ENCODE measurements around the gene SBF2.

SBF2 gene

GRCh38 chr11:9878936-9879335 is 415.1 kb downstream of the SBF2 start:
- DNase-seq: no peak

GRCh38 chr11:9876331-9876730 is 417.7 kb downstream of the SBF2 start:
- DNase-seq: no peak

DNA sequence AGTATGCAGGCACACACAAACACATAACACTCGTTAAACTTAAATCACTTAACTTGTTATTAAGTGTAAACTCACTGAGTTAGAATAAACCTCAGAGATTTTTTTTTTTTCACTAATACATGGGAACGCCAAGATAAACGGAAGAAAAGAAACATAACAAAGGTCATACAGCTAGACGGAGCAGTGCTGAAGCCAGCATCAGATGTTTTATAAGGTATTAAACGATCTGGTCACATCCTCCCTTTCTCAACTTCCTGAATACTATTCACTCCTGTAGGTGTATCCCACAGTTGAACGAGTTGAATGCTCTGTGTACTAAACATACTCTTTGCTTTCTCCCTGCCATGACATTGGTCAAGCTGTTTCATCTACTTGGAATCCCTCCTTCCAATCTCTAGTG is 418.2 kb downstream of the SBF2 start:
- DNase-seq: no peak

DNA sequence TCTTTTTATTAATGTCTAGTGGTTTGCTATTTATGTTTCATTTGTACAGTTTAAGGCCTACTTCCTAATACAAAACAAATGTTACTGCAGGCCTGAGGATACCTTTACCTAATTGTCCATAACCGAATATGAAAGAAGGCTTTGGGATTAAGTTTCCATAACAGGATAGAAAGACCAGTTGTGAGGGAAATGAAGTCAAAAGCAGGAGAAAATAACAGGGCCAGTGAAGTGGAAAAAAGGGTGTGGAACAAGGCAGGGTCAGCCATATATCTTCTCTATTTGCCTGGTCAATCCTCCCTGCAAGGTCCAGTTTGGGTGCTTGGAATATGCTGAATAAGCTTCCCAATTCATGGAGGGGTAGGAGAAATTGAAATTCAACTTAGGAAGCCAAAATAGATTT is 418.6 kb downstream of the SBF2 start:
- DNase-seq: no peak

DNA sequence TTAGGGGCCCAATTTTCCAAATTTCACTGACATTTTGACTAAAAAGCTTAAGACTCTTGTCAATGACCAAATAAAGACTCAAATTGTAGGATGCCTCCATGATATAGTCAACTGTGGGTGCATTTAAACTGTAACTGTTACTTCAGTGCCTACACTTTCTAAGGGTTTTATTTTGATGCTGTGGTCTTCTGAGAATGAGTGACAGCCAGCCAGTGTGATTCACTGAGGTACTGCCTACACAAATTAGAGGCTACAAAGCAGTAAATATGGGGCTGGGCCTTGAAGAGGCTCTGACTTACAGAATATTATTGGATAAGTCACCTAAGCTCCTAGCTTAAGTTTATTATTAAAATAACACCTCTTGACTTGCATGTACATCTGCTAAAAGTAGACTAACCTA is 419.6 kb downstream of the SBF2 start:
- no peak for DNase-seq

- no peak for DNase-seq
Observed at GRCh38 chr11:9868641-9869040, 425.4 kb downstream of the SBF2 start.

DNA sequence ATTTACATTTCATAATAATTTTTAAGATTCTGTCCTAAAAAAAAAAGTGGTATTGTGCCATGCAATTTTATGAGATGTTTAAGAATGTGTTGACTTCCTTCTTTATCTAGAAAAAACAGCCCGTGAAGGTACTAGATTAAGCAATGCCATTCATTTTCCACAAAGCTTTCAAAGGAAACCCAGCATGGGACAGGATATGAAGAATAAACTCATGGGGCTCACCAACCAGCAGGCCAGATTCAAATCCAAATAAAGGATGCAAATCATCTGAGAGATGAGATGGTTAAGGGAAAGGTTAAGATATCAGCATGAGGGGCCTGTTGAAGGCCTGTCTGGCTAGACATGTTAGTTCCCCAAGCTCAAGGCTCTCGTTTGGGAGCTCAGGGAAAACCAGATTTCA is 431.0 kb downstream of the SBF2 start:
- DNase-seq: no peak

DNA sequence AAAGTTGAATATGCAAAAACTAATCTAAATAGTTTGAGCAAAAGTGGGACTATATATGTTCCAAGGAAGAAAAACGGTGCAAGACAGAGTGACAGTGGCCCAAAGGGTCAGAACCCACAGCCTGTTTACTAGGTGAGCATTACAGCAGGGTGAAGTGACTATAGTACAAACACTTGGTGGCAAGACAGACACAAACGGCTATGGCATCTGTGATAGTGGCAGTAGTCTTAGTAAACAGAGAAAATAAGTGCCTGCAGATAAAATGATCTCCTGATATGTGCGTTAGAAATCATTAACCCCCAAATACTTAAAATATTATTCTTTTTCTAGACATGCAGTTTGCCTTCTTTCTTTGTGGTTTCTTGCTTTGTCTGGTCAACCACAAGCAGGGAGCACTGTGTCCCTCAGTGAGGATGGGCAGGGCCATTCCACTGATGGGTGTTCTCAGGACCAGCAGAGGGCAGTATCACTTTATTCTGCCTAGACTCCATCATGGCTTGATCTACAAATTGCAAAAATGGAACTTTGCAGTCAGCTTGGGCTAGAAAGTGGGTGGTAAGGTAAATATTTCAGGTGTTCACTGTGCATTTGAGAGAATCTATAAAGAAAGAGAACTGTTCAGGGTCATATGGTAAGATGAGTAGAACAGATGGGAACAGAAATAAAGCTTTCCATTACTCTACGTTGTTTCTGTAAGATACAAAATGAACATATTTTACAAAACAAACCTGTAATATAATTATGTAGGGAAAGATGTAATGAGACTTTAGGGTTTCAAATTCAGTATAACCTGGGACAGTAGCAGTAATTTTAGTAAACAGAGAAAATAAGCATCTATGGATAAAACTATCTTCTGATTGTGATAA is 431.9 kb downstream of the SBF2 start:
- peak; percentile 8 for DNase-seq

DNA sequence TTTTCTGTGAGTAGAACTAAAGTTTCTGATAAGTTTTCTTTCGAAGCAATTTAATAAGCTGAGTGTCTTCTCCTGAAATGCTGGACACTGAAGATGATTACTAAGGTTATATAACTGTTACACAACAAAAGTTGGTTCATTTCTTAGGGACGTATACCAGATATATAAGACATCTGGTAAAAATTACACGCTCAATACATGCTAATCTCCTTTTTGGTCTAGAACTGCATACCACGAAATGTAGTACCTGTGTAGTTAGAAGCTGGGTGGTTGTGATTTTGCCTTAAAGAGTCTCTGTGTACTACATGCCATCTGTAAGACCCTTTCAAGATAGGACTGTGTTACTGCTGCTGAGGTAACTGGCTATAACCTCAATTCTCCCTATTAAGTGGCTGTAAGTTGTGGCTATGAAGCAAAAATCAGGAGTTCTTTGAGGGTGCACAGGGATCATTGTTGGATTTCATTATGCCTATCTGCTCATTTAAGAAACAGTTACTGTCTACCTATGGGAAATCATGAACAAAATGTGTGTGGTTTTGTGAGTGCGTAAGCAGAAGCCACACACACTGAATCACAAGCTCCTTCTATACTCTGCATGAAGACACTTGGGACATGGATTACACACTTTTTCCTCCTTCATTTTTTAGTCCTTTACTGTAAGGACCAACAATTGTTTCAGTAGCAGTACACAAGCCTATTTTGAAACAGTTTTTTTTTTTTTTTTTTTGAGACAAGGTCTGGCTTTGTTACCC is 434.3 kb downstream of the SBF2 start:
- DNase-seq: no peak

DNA sequence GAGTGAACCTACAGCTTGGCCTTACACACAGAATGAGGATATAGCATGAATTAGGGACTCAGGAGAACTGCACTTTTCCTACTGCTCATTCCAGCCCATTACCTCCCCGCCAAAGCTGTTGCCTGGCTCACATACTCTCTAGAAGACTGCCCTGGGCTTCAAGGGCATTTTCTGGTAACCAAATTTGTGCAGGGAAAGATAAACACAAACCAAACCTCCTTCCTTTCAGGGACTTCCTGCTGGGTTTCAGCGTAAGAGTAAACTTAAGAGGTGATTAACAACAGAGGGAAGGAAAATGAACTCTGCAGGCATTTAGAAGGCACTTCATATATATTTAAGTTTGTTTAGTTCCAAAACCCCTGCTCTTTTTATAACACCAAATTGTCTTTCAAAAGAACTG is 435.2 kb downstream of the SBF2 start:
- DNase-seq: no peak

DNA sequence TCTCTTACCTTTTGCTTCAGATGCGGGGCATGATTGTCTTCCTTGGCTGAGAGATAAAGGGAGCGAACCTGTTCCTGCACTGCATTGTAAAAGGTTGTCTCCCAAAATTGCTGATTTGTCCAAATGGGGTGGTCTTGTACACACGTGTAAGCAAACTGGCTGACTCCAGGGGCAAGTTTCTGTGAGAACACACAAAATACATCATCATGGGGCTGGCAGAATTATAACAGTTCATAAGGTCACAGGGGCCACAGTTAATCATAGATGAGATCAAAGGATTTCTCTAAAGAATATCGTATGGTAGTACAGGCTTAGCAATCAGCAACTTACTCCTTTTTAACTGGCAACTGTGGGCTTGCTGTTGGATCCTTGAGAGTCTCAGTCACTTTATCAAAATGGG is 435.8 kb downstream of the SBF2 start:
- no peak for DNase-seq

- DNase-seq: no peak
Observed at GRCh38 chr11:9855579-9856287, 438.3 kb downstream of the SBF2 start.

DNA sequence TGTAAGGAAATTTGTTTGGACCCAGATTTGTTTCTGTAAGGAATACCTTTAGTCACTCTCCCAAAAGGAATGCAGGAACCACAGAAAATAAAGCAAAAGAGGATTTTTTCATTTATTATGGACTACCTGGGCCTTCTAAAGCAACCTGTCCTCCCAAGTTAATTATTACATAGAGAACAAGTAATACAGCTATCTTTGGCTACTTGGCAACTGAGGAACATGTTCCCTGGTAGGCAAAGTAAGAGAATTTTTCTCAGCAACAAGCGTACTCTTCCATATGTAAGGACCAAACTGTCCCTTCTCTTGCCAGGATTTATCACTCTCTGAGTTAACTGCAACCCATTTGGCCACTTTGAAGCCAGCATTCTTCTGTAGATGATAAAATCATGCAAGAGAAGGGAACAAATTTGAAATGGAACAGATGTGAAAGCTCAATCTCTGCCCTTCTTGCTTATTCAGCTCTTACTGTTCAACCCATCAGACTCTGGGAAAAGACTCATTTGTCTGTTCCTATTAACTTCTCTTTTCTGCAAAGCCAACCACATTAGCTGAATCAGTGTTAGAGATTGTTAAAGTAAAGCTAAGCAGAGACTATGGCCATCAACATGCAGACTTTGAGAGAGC is 440.0 kb downstream of the SBF2 start:
- no peak for DNase-seq

- no peak for DNase-seq
Observed at GRCh38 chr11:9852465-9852864, 441.6 kb downstream of the SBF2 start.

DNA sequence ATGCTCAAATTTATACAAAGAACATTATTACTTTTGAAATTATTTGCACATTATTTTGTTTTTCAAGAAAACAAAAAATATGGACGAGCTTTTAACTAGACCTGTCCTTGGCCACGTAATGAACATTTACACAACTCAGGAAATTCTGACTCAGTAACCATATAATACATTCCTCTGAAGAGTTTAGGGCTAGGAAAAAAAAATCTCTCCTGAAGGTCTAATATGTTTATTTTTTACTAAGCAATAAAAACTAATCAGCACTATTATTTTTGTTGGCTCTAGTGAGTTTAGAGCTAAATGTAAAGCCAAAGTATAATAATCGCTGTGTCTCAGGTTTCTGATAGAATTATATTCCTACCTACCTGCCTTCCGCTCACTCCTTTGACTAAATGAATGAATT is 442.7 kb downstream of the SBF2 start:
- DNase-seq: no peak

- no peak for DNase-seq
Observed at GRCh38 chr11:9850224-9850895, 443.7 kb downstream of the SBF2 start.

GRCh38 chr11:9849389-9849788 is 444.6 kb downstream of the SBF2 start:
- no peak for DNase-seq

- DNase-seq: no peak
Observed at GRCh38 chr11:9847636-9848035, 446.4 kb downstream of the SBF2 start.

DNA sequence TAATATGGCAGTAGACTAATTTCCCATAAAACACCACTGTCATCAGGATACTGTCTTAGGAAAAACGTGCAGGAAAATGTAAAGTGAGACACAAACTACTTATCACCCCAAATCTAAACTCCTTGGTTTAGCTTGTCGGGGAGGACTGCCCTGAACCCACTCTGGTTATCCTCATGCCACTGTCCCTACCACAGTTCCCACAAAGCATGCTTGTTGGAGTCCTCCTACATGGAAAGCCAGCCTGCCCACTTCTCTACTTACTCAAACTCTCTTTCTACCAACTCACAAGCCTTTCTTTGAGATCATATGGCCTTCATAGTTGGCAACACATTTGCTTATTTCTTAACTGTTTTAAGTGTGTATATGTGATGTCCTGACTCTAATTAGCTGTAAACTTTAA is 451.1 kb downstream of the SBF2 start:
- DNase-seq: no peak

- no peak for DNase-seq
Observed at GRCh38 chr11:9840460-9841004, 453.5 kb downstream of the SBF2 start.

- no peak for DNase-seq
Observed at GRCh38 chr11:9839550-9839949, 454.5 kb downstream of the SBF2 start.

GRCh38 chr11:9838961-9839360 is 455.1 kb downstream of the SBF2 start:
- DNase-seq: no peak
